GM11168 (cell line): ENCODE results near the gene RMND5B.

Experiments used
- in situ Hi-C: fragments of 300-500 bp; cut with MboI; formaldehyde crosslinking; loops from one replicate; pipeline ENCODE4 v1.12.0; 2022; ENCODE audit warnings: low sequenced_read_pairs; ENCODE audit not compliant: unreplicated experiment

Gene RMND5B

GRCh38 chr5:178160176-178160575, 29.4 kb downstream of the RMND5B start:
- in situ Hi-C loops, result loop anchor here (5.0 kb wide), 1 partner anchor 83 kb away; no protein-coding TSS in a partner anchor

GRCh38 chr5:178162481-178162880, 31.7 kb downstream of the RMND5B start:
- in situ Hi-C loops, result loop anchor here (5.0 kb wide), 1 partner anchor 85 kb away; no protein-coding TSS in a partner anchor

- in situ Hi-C loops, result loop anchor here (5.0 kb wide), 1 partner anchor 87 kb away; no protein-coding TSS in a partner anchor
These were observed 33.2 kb downstream of the RMND5B start for GRCh38 chr5:178163772-178164735.

GRCh38 chr5:178165581-178165980, 34.8 kb downstream of the RMND5B start:
- in situ Hi-C loops, result no loop called here

GRCh38 chr5:178170455-178170854, 39.6 kb downstream of the RMND5B start:
- in situ Hi-C loops, result no loop called here

GRCh38 chr5:178174456-178174855, 43.6 kb downstream of the RMND5B start:
- in situ Hi-C loops, result no loop called here

GRCh38 chr5:178176791-178177190, 46.0 kb downstream of the RMND5B start:
- in situ Hi-C loops, result no loop called here

GRCh38 chr5:178177569-178177968, 46.8 kb downstream of the RMND5B start:
- in situ Hi-C loops, result no loop called here

GRCh38 chr5:178180141-178180863, 49.5 kb downstream of the RMND5B start:
- in situ Hi-C loops, result no loop called here

GRCh38 chr5:178182158-178182876, 51.5 kb downstream of the RMND5B start:
- in situ Hi-C loops, result no loop called here

- in situ Hi-C loops, result no loop called here
These were observed 55.6 kb downstream of the RMND5B start for GRCh38 chr5:178186427-178186826.

GRCh38 chr5:178187014-178187413, 56.2 kb downstream of the RMND5B start, which contains the start of gene GMCL2:
Gene GMCL2, minus strand, starts transcription at chr5:178187371. Its CDS starts 72 bp downstream, at chr5:178187299.
- in situ Hi-C loops, result no loop called here

- in situ Hi-C loops, result no loop called here
These were observed 58.6 kb downstream of the RMND5B start for GRCh38 chr5:178189433-178189832.

- in situ Hi-C loops, result no loop called here
These were observed 60.8 kb downstream of the RMND5B start for GRCh38 chr5:178191661-178192060.

GRCh38 chr5:178192244-178192643, 61.4 kb downstream of the RMND5B start:
- in situ Hi-C loops, result no loop called here

- in situ Hi-C loops, result no loop called here
These were observed 62.0 kb downstream of the RMND5B start for GRCh38 chr5:178192787-178193186.

- in situ Hi-C loops, result no loop called here
These were observed 62.5 kb downstream of the RMND5B start for GRCh38 chr5:178193251-178193809.

- in situ Hi-C loops, result no loop called here
These were observed 63.2 kb downstream of the RMND5B start for GRCh38 chr5:178194026-178194425.

GRCh38 chr5:178196281-178196812, 65.5 kb downstream of the RMND5B start:
- in situ Hi-C loops, result no loop called here

GRCh38 chr5:178196986-178197385, 66.2 kb downstream of the RMND5B start:
- in situ Hi-C loops, result no loop called here
